ENCODE data around the gene SEPTIN11. TPM values are rescaled to one million over a fixed set of nuclear protein-coding genes. Genes with fewer than 3 reads are reported as not detected.

The SEPTIN11 gene
- total and polyA plus RNA-seq, 2 of the 8 experiments (the other 6 are each of a cell fraction or from before 2014, with no cell fraction given) = 32.2 to 110 TPM

DNA sequence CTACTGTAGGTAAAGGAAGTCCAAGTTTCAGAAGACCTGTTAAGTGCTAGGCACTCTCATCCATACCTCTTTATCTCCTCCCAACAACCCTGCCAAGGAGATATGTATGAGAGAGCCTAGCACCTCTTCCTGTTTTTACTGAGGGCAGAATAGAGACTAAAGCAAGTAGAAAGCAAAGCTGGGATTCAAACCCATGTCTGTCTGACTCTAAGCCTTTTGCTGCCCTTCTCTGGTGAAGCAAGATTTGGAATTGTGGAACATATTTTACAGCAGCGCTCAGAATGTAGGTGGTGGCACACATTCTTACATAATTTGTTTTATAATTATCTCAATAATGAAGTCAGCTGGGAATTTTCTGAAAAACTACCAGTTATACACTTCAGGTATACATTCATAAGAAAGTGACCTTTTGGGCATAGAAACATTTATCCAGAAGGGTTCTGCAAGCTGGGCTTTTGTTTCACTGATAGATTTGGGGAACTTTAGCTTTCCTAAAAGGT, 41.7 kb downstream of the SEPTIN11 start (continued):
- TF ChIP-seq, protein P1, sequence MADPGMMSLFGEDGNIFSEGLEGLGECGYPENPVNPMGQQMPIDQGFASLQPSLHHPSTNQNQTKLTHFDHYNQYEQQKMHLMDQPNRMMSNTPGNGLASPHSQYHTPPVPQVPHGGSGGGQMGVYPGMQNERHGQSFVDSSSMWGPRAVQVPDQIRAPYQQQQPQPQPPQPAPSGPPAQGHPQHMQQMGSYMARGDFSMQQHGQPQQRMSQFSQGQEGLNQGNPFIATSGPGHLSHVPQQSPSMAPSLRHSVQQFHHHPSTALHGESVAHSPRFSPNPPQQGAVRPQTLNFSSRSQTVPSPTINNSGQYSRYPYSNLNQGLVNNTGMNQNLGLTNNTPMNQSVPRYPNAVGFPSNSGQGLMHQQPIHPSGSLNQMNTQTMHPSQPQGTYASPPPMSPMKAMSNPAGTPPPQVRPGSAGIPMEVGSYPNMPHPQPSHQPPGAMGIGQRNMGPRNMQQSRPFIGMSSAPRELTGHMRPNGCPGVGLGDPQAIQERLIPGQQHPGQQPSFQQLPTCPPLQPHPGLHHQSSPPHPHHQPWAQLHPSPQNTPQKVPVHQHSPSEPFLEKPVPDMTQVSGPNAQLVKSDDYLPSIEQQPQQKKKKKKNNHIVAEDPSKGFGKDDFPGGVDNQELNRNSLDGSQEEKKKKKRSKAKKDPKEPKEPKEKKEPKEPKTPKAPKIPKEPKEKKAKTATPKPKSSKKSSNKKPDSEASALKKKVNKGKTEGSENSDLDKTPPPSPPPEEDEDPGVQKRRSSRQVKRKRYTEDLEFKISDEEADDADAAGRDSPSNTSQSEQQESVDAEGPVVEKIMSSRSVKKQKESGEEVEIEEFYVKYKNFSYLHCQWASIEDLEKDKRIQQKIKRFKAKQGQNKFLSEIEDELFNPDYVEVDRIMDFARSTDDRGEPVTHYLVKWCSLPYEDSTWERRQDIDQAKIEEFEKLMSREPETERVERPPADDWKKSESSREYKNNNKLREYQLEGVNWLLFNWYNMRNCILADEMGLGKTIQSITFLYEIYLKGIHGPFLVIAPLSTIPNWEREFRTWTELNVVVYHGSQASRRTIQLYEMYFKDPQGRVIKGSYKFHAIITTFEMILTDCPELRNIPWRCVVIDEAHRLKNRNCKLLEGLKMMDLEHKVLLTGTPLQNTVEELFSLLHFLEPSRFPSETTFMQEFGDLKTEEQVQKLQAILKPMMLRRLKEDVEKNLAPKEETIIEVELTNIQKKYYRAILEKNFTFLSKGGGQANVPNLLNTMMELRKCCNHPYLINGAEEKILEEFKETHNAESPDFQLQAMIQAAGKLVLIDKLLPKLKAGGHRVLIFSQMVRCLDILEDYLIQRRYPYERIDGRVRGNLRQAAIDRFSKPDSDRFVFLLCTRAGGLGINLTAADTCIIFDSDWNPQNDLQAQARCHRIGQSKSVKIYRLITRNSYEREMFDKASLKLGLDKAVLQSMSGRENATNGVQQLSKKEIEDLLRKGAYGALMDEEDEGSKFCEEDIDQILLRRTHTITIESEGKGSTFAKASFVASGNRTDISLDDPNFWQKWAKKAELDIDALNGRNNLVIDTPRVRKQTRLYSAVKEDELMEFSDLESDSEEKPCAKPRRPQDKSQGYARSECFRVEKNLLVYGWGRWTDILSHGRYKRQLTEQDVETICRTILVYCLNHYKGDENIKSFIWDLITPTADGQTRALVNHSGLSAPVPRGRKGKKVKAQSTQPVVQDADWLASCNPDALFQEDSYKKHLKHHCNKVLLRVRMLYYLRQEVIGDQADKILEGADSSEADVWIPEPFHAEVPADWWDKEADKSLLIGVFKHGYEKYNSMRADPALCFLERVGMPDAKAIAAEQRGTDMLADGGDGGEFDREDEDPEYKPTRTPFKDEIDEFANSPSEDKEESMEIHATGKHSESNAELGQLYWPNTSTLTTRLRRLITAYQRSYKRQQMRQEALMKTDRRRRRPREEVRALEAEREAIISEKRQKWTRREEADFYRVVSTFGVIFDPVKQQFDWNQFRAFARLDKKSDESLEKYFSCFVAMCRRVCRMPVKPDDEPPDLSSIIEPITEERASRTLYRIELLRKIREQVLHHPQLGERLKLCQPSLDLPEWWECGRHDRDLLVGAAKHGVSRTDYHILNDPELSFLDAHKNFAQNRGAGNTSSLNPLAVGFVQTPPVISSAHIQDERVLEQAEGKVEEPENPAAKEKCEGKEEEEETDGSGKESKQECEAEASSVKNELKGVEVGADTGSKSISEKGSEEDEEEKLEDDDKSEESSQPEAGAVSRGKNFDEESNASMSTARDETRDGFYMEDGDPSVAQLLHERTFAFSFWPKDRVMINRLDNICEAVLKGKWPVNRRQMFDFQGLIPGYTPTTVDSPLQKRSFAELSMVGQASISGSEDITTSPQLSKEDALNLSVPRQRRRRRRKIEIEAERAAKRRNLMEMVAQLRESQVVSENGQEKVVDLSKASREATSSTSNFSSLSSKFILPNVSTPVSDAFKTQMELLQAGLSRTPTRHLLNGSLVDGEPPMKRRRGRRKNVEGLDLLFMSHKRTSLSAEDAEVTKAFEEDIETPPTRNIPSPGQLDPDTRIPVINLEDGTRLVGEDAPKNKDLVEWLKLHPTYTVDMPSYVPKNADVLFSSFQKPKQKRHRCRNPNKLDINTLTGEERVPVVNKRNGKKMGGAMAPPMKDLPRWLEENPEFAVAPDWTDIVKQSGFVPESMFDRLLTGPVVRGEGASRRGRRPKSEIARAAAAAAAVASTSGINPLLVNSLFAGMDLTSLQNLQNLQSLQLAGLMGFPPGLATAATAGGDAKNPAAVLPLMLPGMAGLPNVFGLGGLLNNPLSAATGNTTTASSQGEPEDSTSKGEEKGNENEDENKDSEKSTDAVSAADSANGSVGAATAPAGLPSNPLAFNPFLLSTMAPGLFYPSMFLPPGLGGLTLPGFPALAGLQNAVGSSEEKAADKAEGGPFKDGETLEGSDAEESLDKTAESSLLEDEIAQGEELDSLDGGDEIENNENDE (IDR thresholded peaks at IDR 0.05; ENCODE audit: insufficient replicate concordance, low read length) = no peak
- no peak for TF ChIP-seq TAF1 (IDR thresholded peaks at IDR 0.05; ENCODE audit: low read depth, low read length)
- TF ChIP-seq ZNF274 (IDR thresholded peaks at IDR 0.05; ENCODE audit: borderline replicate concordance, extremely low read depth, low read length) = no peak
- no peak for TF ChIP-seq KDM5A (IDR thresholded peaks at IDR 0.05; ENCODE audit: low read length)
- TF ChIP-seq POU5F1 (IDR thresholded peaks at IDR 0.05; ENCODE audit: low read depth, low read length) = no peak
- TF ChIP-seq NANOG (IDR thresholded peaks at IDR 0.05; ENCODE audit: insufficient read depth, low read depth, low read length, poor library complexity, severe bottlenecking) = no peak
- no peak for TF ChIP-seq JUN (IDR thresholded peaks at IDR 0.05; ENCODE audit: low read depth, low read length)
- no peak for TF ChIP-seq GTF2F1 (IDR thresholded peaks at IDR 0.05; ENCODE audit: borderline replicate concordance, low read depth, low read length)
